ENCODE results near the gene COX8A. TPM values are rescaled to one million over a fixed set of nuclear protein-coding genes. Genes with fewer than 3 reads are reported as not detected.

COX8A gene
- total and polyA plus RNA-seq, 9 of the 15 experiments (the other 6 are each of a cell fraction or from before 2014, with no cell fraction given) = 274 to 1,206 (median 526) TPM

DNA sequence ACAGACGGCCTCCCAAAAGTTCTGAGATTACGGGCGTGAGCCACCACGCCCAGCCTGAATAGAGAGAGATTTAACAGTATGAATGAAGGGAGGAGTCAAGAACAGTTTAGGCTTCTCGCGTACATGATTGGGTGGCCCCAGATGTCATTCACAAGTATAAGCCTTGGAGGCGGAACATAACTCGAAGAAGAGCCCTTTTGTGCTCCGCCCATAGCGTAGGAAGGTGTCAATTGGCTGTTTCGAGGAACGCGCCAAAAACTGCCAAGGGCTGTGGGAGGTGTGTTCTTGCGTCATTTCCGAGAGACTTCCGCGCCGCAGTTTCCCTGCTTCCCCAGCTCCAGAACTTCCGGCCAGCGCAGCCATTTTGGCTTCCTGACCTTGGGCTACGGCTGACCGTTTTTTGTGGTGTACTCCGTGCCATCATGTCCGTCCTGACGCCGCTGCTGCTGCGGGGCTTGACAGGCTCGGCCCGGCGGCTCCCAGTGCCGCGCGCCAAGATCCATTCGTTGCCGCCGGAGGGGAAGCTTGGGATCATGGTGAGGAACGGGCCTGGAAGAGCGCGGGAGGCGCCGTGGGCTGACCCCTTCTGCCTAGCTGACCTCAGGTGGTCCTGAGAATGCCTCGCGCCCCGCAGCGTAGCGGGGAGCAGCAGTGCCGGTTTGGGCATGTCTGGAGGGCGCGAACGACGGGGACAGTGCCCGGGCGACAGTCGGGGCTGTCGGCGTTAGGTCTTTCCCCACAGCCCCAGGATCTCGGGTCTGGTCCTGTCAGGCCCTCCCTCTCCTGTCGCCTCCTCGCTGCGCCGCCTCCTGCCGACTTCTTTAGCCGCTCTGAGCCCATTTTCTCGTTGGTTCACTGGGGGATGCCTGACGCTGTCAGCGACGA lies at the start of gene COX8A (continued):
- TF ChIP-seq, protein P1, sequence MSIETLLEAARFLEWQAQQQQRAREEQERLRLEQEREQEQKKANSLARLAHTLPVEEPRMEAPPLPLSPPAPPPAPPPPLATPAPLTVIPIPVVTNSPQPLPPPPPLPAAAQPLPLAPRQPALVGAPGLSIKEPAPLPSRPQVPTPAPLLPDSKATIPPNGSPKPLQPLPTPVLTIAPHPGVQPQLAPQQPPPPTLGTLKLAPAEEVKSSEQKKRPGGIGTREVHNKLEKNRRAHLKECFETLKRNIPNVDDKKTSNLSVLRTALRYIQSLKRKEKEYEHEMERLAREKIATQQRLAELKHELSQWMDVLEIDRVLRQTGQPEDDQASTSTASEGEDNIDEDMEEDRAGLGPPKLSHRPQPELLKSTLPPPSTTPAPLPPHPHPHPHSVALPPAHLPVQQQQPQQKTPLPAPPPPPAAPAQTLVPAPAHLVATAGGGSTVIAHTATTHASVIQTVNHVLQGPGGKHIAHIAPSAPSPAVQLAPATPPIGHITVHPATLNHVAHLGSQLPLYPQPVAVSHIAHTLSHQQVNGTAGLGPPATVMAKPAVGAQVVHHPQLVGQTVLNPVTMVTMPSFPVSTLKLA (conservative IDR thresholded peaks at IDR 0.05) = peak in 1 of 2 experiments; percentile 80; a peak in 2 of 4 replicates
- TF ChIP-seq ZNF274 (IDR thresholded peaks at IDR 0.05; ENCODE audit: borderline replicate concordance, low read depth, low read length) (no peak), ILK (tag; IDR thresholded peaks at IDR 0.05; ENCODE audit: borderline replicate concordance, low read depth) (no peak), MCM3 (IDR thresholded peaks at IDR 0.05) (no peak), NFYB (IDR thresholded peaks at IDR 0.05; ENCODE audit: extremely low read depth, insufficient read length) (peak; percentile 90), SRSF1 (IDR thresholded peaks at IDR 0.05; ENCODE audit: low read depth, low read length) (no peak), LCOR (CRISPR knock-in tag; IDR thresholded peaks at IDR 0.05) (peak; percentile 93), KAT8 (IDR thresholded peaks at IDR 0.05; ENCODE audit: low read depth) (peak; percentile 79; the same call in 1 of the 2 replicates), ZBTB33 (CRISPR knock-in tag; IDR thresholded peaks at IDR 0.05) (peak; percentile 51), ZNF830 (CRISPR knock-in tag; IDR thresholded peaks at IDR 0.05) (peak; percentile 84), ZNF282 (CRISPR knock-in tag; IDR thresholded peaks at IDR 0.05) (no peak), ZNF12 (CRISPR knock-in tag; IDR thresholded peaks at IDR 0.05) (peak; percentile 39), CREB5 (CRISPR knock-in tag; IDR thresholded peaks at IDR 0.05) (no peak), ETV5 (CRISPR knock-in tag; IDR thresholded peaks at IDR 0.05; ENCODE audit: low read depth) (peak; percentile 85)
- TF ChIP-seq, protein P2, sequence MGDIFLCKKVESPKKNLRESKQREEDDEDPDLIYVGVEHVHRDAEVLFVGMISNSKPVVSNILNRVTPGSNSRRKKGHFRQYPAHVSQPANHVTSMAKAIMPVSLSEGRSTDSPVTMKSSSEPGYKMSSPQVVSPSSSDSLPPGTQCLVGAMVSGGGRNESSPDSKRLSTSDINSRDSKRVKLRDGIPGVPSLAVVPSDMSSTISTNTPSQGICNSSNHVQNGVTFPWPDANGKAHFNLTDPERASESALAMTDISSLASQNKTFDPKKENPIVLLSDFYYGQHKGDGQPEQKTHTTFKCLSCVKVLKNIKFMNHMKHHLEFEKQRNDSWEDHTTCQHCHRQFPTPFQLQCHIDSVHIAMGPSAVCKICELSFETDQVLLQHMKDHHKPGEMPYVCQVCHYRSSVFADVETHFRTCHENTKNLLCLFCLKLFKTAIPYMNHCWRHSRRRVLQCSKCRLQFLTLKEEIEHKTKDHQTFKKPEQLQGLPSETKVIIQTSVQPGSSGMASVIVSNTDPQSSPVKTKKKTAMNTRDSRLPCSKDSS (IDR thresholded peaks at IDR 0.05; ENCODE audit: low read depth, partially characterized antibody) = no peak
- TF ChIP-seq, protein P3, sequence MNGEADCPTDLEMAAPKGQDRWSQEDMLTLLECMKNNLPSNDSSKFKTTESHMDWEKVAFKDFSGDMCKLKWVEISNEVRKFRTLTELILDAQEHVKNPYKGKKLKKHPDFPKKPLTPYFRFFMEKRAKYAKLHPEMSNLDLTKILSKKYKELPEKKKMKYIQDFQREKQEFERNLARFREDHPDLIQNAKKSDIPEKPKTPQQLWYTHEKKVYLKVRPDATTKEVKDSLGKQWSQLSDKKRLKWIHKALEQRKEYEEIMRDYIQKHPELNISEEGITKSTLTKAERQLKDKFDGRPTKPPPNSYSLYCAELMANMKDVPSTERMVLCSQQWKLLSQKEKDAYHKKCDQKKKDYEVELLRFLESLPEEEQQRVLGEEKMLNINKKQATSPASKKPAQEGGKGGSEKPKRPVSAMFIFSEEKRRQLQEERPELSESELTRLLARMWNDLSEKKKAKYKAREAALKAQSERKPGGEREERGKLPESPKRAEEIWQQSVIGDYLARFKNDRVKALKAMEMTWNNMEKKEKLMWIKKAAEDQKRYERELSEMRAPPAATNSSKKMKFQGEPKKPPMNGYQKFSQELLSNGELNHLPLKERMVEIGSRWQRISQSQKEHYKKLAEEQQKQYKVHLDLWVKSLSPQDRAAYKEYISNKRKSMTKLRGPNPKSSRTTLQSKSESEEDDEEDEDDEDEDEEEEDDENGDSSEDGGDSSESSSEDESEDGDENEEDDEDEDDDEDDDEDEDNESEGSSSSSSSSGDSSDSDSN (IDR thresholded peaks at IDR 0.05; ENCODE audit: borderline replicate concordance in 1 of 2, low read depth in 2 of 2, low read length in 2 of 2) = peak in 1 of 2 experiments; percentile 82; a peak in 2 of 4 replicates

All from K562 (cell line).